Testis (tissue), 2 donors: ENCODE measurements around the gene DONSON.
"Not testable (repeated sequence)": the region's sequence is repeated elsewhere in the genome, so short reads cannot be mapped to it uniquely, and the experiment has no call there.

Experiments used
- POLR2A ChIP-seq: fragments of 450-650 bp; IDR thresholded peaks from one replicate; pipeline ENCODE4 v1.6.1; 2017; ENCODE audit warnings: antibody characterized with exemption, mild to moderate bottlenecking, moderate library complexity
- TF ChIP-seq, protein P1 (sequence below), 3 experiments: fragments of 450-650 bp in 2 of 3; fragments of 200-600 bp in 1 of 3; sonication (generic) in 1 of 3; IDR thresholded peaks; one replicate each; pipeline ENCODE4 v1.5.1; 2016 to 2019; ENCODE audit warnings: antibody characterized with exemption in 3 of 3, mild to moderate bottlenecking in 2 of 3, moderate library complexity in 1 of 3

DNA sequence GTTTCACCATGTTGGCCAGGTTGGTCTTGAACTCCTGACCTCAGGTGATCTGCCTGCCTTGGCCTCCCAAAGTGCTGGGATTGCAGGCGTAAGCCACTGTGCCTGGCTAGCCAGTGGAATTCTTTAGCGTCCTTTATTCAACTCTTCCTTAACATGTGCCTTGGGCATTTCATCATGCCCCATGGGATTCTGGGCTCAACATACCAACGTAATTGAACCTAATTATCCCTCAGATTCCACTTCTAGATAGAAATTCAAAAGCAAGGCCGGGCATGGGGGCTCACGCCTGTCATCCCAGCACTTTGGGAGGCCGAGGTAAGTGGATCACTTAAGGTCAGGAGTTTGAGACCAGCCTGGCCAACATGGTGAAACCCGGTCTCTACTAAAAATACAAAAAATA, 37.7 kb upstream of the DONSON start:
- not testable (repeated sequence) for TF ChIP-seq POLR2A
- TF ChIP-seq, protein P1, sequence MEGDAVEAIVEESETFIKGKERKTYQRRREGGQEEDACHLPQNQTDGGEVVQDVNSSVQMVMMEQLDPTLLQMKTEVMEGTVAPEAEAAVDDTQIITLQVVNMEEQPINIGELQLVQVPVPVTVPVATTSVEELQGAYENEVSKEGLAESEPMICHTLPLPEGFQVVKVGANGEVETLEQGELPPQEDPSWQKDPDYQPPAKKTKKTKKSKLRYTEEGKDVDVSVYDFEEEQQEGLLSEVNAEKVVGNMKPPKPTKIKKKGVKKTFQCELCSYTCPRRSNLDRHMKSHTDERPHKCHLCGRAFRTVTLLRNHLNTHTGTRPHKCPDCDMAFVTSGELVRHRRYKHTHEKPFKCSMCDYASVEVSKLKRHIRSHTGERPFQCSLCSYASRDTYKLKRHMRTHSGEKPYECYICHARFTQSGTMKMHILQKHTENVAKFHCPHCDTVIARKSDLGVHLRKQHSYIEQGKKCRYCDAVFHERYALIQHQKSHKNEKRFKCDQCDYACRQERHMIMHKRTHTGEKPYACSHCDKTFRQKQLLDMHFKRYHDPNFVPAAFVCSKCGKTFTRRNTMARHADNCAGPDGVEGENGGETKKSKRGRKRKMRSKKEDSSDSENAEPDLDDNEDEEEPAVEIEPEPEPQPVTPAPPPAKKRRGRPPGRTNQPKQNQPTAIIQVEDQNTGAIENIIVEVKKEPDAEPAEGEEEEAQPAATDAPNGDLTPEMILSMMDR (IDR thresholded peaks at IDR 0.05) = not testable (repeated sequence)
